BJ (cell line): ENCODE measurements around the gene FEM1B. TPM values are rescaled to one million over a fixed set of nuclear protein-coding genes. Genes with fewer than 3 reads are reported as not detected.

ENCODE experiments used
- CTCF ChIA-PET: fragments of 350-600 bp; formaldehyde crosslinking; extraction: SDS; loops from one replicate; lab custom pipeline; 2021; ENCODE audit warnings: antibody characterized with exemption, inconsistent platforms; lab: Yijun Ruan, JAX
- POLR2A ChIA-PET: fragments of 300-600 bp; sonication (Branson Sonifier 250); formaldehyde crosslinking; extraction: SDS; loops from one replicate; lab custom pipeline; 2021; ENCODE audit warnings: antibody characterized with exemption; lab: Charles Lee
- DNase-seq: peaks from one replicate; pipeline ENCODE4 v3.0.0-alpha.2; 2011; ENCODE audit warnings: low read depth
- H3K27me3 ChIP-seq: 2 replicates; pipeline ENCODE4 v1.6.0; 2011; ENCODE audit warnings: low read length; ENCODE audit not compliant: control insufficient read depth, insufficient read depth
- H3K36me3 ChIP-seq: 2 replicates; pipeline ENCODE4 v1.5.1; 2011; ENCODE audit warnings: low read length; ENCODE audit not compliant: control insufficient read depth, insufficient read depth
- H3K4me3 ChIP-seq: 2 replicates; pipeline ENCODE4 v1.5.1; 2011; ENCODE audit warnings: low read depth, mild to moderate bottlenecking, control low read depth, low read length
- CTCF ChIP-seq: IDR thresholded peaks from 2 replicates; pipeline ENCODE4 v1.5.1; 2011; ENCODE audit warnings: low read depth, mild to moderate bottlenecking, control low read depth, inconsistent platforms, low read length, moderate library complexity; ENCODE audit not compliant: insufficient read depth
- polyA plus RNA-seq: library from polyadenylated mRNA; depleted of rRNA; stranded (reverse); fragments of >200 nt; gene quantifications from 2 replicates; pipeline ENCODE4 v1.2.3, GENCODE V29; 2011

Gene FEM1B
- polyA plus RNA-seq, 1 experiment, result 58.3 TPM

GRCh38 chr15:68268405-68268804, 9.1 kb upstream of the FEM1B start:
- Histone ChIP-seq H3K36me3 (no peaks in the 10 kb centered on the region), H3K4me3 (no peak overlapping the region), H3K27me3 (no peaks in the 10 kb centered on the region)
- CTCF ChIA-PET, result interaction anchor here (0.7 kb wide), 1 partner anchor 286 kb away, joined by 3 read pairs; no protein-coding TSS in a partner anchor
- TF ChIP-seq CTCF, result no peak
- POLR2A ChIA-PET, result no interaction called here
- no peak for DNase-seq

GRCh38 chr15:68271854-68272471, 5.6 kb upstream of the FEM1B start:
- no peak overlapping the region for H3K4me3 ChIP-seq
- no peaks in the 10 kb centered on the region for H3K36me3 ChIP-seq
- CTCF ChIA-PET, result interaction anchor here (0.9 kb wide), 1 partner anchor 19 kb away, joined by 3 read pairs; no protein-coding TSS in a partner anchor
- peak; percentile 62 for DNase-seq
- TF ChIP-seq CTCF, result no peak
- POLR2A ChIA-PET, result interaction anchor here (0.6 kb wide), 1 partner anchor 21 kb away, joined by 5 read pairs; no protein-coding TSS in a partner anchor
- H3K27me3 ChIP-seq, result no peaks in the 10 kb centered on the region

- no peaks in the 10 kb centered on the region for H3K27me3 ChIP-seq
- ChIA-PET CTCF (interaction anchor here (0.8 kb wide), 1 partner anchor 34 kb away, joined by 4 read pairs; no protein-coding TSS in a partner anchor), POLR2A (interaction anchor here (0.5 kb wide), 1 partner anchor 11 kb away, joined by 5 read pairs; no protein-coding TSS in a partner anchor)
- TF ChIP-seq CTCF, result no peak
- H3K36me3 ChIP-seq, result no peaks in the 10 kb centered on the region
- H3K4me3 ChIP-seq, result no peak overlapping the region
- peak; percentile 59 for DNase-seq
Observed at GRCh38 chr15:68272721-68273271, 4.7 kb upstream of the FEM1B start.

- POLR2A ChIA-PET, result no interaction called here
Observed at GRCh38 chr15:68274201-68274848, 3.2 kb upstream of the FEM1B start.

More at GRCh38 chr15:68274201-68274848, 3.2 kb upstream of the FEM1B start:
- no peak for DNase-seq
- H3K27me3 ChIP-seq, result no peaks in the 10 kb centered on the region
- CTCF ChIA-PET, result interaction anchor here (1.0 to 1.4 kb wide), 2 partner anchors 14 to 276 kb away, joined by 3 read pairs; no protein-coding TSS in a partner anchor
- H3K36me3 ChIP-seq, result no peaks in the 10 kb centered on the region
- H3K4me3 ChIP-seq, result no peak overlapping the region
- no peak for TF ChIP-seq CTCF
